Hepatocyte (in vitro differentiated cells): ENCODE measurements around the gene MAGI2. TPM values are rescaled to one million over a fixed set of nuclear protein-coding genes. Genes with fewer than 3 reads are reported as not detected.

ENCODE experiments used
- DNase-seq: peaks from one replicate; pipeline ENCODE4 v3.0.0-alpha.2; 2016; ENCODE audit warnings: low spot score
- H2AFZ ChIP-seq: fragments of 200-600 bp; sonication (generic); 2 replicates; pipeline ENCODE4 v1.6.0; 2016; ENCODE audit warnings: antibody characterized with exemption, mild to moderate bottlenecking
- H3K27ac ChIP-seq: fragments of 200-600 bp; sonication (generic); 2 replicates; pipeline ENCODE4 v1.5.1; 2016; ENCODE audit warnings: mild to moderate bottlenecking
- H3K27me3 ChIP-seq: fragments of 200-600 bp; sonication (generic); 2 replicates; pipeline ENCODE4 v1.6.1; 2016
- H3K36me3 ChIP-seq: fragments of 200-600 bp; sonication (generic); replicated peaks from 2 replicates; pipeline ENCODE4 v1.5.1; 2016; ENCODE audit warnings: low read depth; ENCODE audit not compliant: insufficient read depth
- H3K4me1 ChIP-seq: fragments of 200-600 bp; sonication (generic); 2 replicates; pipeline ENCODE4 v1.5.1; 2016; ENCODE audit warnings: mild to moderate bottlenecking, moderate library complexity; ENCODE audit not compliant: insufficient read depth
- H3K4me2 ChIP-seq: fragments of 200-600 bp; sonication (generic); 2 replicates; pipeline ENCODE4 v1.6.0; 2016
- H3K4me3 ChIP-seq: fragments of 200-600 bp; sonication (generic); 2 replicates; pipeline ENCODE4 v1.5.1; 2016; ENCODE audit warnings: mild to moderate bottlenecking
- H3K79me2 ChIP-seq: fragments of 200-600 bp; sonication (generic); 2 replicates; pipeline ENCODE4 v1.6.0; 2017; ENCODE audit warnings: mild to moderate bottlenecking
- H3K9me2 ChIP-seq: fragments of 200-600 bp; sonication (generic); replicated peaks from 2 replicates; pipeline ENCODE4 v1.6.0; 2017; ENCODE audit warnings: mild to moderate bottlenecking; ENCODE audit not compliant: insufficient read depth
- H3K9me3 ChIP-seq: fragments of 200-600 bp; sonication (generic); 2 replicates; pipeline ENCODE4 v1.5.1; 2016; ENCODE audit warnings: low read depth, mild to moderate bottlenecking
- H4K20me1 ChIP-seq: fragments of 200-600 bp; sonication (generic); 2 replicates; pipeline ENCODE4 v1.6.0; 2016; ENCODE audit warnings: mild to moderate bottlenecking; ENCODE audit not compliant: insufficient read depth, poor library complexity, severe bottlenecking
- CTCF ChIP-seq: fragments of 200-600 bp; sonication (generic); IDR thresholded peaks from 2 replicates; pipeline ENCODE4 v1.5.1; 2016; ENCODE audit warnings: antibody characterized with exemption, mild to moderate bottlenecking; ENCODE audit not compliant: poor library complexity
- EZH2 ChIP-seq: fragments of 200-600 bp; sonication (generic); IDR thresholded peaks from 2 replicates; pipeline ENCODE4 v1.6.1; 2016; ENCODE audit warnings: antibody characterized with exemption, mild to moderate bottlenecking, borderline replicate concordance
- EZH2phosphoT487 ChIP-seq: fragments of 200-600 bp; sonication (generic); IDR thresholded peaks from one replicate; pipeline ENCODE4 v1.6.1; 2018; ENCODE audit warnings: antibody characterized with exemption, mild to moderate bottlenecking, low read depth, moderate library complexity; ENCODE audit not compliant: unreplicated experiment, severe bottlenecking
- WGBS: methylation state at CpG from one replicate; pipeline ENCODE4 v1.1.6; 2016; ENCODE audit warnings: low lambda C conversion rate; ENCODE audit errors: missing lambda C conversion rate; 5-methylcytosine and 5-hydroxymethylcytosine counted together
- polyA plus RNA-seq: library from polyadenylated mRNA; unstranded; fragments of >200 nt; fragmentation: Nextera tagmentation; extraction: Ambion mirVana; gene quantifications from 2 replicates; pipeline ENCODE4 v1.2.1, GENCODE V29; 2016
- total RNA-seq: library from RNA; depleted of rRNA; stranded (reverse); fragments of >200 nt; gene quantifications from 2 replicates; pipeline ENCODE4 v1.2.3, GENCODE V29; 2014

The MAGI2 gene
- total and polyA plus RNA-seq, 2 experiments from 2014 or later = 3.1 to 6.7 TPM

- no peak for DNase-seq
- H3K9me2 ChIP-seq = no peaks in the 10 kb centered on the region
- TF ChIP-seq CTCF = no peak
- TF ChIP-seq EZH2phosphoT487 = no peak
- TF ChIP-seq EZH2 = no peak
- H3K4me2 ChIP-seq = no peak overlapping the region
- H4K20me1 ChIP-seq = no peaks in the 10 kb centered on the region
- H3K27me3 ChIP-seq = no peaks in the 10 kb centered on the region
- H3K36me3 ChIP-seq = no peaks in the 10 kb centered on the region
- no peak overlapping the region for H2AFZ ChIP-seq
- H3K4me1 ChIP-seq = no peaks in the 10 kb centered on the region
- WGBS = 69% methylated on average over 1 of the region's 1 CpG
- no peak overlapping the region for H3K4me3 ChIP-seq
- H3K9me3 ChIP-seq = no peaks in the 10 kb centered on the region
- H3K79me2 ChIP-seq = no peaks in the 10 kb centered on the region
- H3K27ac ChIP-seq = no peak overlapping the region
Measured at GRCh38 chr7:78420001-78420400, 1033.5 kb downstream of the MAGI2 start.

DNA sequence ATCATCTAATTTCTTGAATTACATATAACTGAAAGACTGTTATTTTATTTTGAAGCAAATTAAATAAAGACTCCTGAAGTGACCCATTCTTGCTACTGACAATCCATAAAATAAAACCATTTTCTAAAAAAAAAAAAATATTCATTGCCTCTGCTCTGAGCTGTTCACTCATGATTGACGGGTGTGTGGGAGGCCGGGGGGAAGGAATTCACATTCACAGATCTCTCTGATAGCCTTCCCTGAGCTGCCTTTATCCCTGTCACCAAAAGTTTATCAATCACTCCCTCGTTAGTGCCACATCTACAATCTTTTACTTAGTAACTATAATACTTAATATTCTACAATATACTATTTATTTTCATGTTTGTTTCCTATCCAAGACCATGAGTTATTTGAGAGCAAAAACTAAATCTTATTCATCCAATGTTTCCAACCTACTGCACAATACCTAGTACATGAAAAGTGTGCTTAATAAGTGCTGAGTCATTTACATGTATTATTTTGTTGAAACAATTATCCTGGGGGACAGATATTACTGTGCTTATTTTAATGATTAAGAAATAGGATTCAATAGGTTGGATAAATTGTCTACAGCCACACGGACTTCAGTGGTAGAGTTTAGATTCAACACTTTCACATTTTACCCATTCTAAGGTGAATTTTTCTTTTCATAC, 1036.2 kb downstream of the MAGI2 start:
- no peak for TF ChIP-seq CTCF
- TF ChIP-seq EZH2phosphoT487 = no peak
- no peak for TF ChIP-seq EZH2
- Histone ChIP-seq H3K9me2 (no peaks in the 10 kb centered on the region), H3K36me3 (no peaks in the 10 kb centered on the region), H3K27ac (no peak overlapping the region), H3K4me3 (no peak overlapping the region), H3K4me1 (no peaks in the 10 kb centered on the region), H3K79me2 (no peaks in the 10 kb centered on the region), H3K9me3 (no peaks in the 10 kb centered on the region), H3K4me2 (no peak overlapping the region), H4K20me1 (no peaks in the 10 kb centered on the region), H2AFZ (no peak overlapping the region), H3K27me3 (no peaks in the 10 kb centered on the region)
- WGBS = 85% methylated on average over 4 of the region's 4 CpGs
- DNase-seq = no peak

DNA sequence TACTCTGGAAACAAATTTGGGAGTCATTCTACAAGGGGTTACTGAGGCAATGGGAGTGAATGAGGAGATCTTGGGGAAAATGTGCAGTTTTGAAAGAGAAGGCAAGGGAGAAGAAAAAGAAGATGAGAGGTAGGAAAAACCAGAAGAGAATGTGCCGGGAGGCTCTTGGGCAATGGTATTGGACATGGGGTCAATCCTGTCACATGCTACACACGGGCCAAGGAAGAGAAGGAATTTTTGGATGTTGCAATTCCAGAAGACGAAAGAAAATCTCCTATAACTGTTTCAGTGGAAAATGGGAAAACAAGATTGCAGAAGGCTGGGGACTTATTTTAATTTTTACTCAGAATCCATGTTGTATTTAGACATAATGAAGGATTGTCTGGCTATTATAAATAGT, 1039.9 kb downstream of the MAGI2 start:
- Histone ChIP-seq H2AFZ (no peak overlapping the region), H3K9me2 (no peaks in the 10 kb centered on the region), H3K4me1 (no peaks in the 10 kb centered on the region), H3K4me3 (no peak overlapping the region), H4K20me1 (no peaks in the 10 kb centered on the region), H3K27ac (no peak overlapping the region), H3K9me3 (no peaks in the 10 kb centered on the region), H3K36me3 (no peaks in the 10 kb centered on the region), H3K79me2 (no peaks in the 10 kb centered on the region), H3K27me3 (no peaks in the 10 kb centered on the region), H3K4me2 (no peak overlapping the region)
- no peak for TF ChIP-seq EZH2
- no peak for TF ChIP-seq CTCF
- no peak for TF ChIP-seq EZH2phosphoT487
- WGBS = 88% methylated on average over 3 of the region's 3 CpGs
- DNase-seq = no peak
